ENCODE results near the gene ANKRD17. TPM values are rescaled to one million over a fixed set of nuclear protein-coding genes. Genes with fewer than 3 reads are reported as not detected.

The ANKRD17 gene
- total and polyA plus RNA-seq, 9 of the 15 experiments (the other 6 are each of a cell fraction or from before 2014, with no cell fraction given) = 25.5 to 86.9 (median 52.2) TPM

DNA sequence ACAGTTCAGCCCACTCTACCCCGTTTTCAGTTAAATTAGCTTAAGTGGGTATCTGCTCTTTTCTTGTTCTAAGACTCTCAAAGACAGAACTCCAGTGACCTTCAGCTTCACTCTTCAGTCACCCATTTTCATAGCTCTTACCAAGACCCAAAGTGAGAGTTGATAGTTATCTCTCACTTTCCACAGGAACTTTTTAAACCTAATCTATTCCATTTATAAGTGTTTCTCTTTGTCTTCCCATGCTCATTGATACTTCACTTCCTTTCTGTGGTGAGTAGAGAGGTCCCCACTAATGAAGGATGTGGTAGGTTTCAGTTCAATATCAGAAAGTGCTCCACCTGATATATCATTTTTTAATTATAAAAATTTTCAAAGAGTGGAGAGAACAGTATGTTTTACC, 222.5 kb downstream of the ANKRD17 start (continued):
- TF ChIP-seq, protein P1, sequence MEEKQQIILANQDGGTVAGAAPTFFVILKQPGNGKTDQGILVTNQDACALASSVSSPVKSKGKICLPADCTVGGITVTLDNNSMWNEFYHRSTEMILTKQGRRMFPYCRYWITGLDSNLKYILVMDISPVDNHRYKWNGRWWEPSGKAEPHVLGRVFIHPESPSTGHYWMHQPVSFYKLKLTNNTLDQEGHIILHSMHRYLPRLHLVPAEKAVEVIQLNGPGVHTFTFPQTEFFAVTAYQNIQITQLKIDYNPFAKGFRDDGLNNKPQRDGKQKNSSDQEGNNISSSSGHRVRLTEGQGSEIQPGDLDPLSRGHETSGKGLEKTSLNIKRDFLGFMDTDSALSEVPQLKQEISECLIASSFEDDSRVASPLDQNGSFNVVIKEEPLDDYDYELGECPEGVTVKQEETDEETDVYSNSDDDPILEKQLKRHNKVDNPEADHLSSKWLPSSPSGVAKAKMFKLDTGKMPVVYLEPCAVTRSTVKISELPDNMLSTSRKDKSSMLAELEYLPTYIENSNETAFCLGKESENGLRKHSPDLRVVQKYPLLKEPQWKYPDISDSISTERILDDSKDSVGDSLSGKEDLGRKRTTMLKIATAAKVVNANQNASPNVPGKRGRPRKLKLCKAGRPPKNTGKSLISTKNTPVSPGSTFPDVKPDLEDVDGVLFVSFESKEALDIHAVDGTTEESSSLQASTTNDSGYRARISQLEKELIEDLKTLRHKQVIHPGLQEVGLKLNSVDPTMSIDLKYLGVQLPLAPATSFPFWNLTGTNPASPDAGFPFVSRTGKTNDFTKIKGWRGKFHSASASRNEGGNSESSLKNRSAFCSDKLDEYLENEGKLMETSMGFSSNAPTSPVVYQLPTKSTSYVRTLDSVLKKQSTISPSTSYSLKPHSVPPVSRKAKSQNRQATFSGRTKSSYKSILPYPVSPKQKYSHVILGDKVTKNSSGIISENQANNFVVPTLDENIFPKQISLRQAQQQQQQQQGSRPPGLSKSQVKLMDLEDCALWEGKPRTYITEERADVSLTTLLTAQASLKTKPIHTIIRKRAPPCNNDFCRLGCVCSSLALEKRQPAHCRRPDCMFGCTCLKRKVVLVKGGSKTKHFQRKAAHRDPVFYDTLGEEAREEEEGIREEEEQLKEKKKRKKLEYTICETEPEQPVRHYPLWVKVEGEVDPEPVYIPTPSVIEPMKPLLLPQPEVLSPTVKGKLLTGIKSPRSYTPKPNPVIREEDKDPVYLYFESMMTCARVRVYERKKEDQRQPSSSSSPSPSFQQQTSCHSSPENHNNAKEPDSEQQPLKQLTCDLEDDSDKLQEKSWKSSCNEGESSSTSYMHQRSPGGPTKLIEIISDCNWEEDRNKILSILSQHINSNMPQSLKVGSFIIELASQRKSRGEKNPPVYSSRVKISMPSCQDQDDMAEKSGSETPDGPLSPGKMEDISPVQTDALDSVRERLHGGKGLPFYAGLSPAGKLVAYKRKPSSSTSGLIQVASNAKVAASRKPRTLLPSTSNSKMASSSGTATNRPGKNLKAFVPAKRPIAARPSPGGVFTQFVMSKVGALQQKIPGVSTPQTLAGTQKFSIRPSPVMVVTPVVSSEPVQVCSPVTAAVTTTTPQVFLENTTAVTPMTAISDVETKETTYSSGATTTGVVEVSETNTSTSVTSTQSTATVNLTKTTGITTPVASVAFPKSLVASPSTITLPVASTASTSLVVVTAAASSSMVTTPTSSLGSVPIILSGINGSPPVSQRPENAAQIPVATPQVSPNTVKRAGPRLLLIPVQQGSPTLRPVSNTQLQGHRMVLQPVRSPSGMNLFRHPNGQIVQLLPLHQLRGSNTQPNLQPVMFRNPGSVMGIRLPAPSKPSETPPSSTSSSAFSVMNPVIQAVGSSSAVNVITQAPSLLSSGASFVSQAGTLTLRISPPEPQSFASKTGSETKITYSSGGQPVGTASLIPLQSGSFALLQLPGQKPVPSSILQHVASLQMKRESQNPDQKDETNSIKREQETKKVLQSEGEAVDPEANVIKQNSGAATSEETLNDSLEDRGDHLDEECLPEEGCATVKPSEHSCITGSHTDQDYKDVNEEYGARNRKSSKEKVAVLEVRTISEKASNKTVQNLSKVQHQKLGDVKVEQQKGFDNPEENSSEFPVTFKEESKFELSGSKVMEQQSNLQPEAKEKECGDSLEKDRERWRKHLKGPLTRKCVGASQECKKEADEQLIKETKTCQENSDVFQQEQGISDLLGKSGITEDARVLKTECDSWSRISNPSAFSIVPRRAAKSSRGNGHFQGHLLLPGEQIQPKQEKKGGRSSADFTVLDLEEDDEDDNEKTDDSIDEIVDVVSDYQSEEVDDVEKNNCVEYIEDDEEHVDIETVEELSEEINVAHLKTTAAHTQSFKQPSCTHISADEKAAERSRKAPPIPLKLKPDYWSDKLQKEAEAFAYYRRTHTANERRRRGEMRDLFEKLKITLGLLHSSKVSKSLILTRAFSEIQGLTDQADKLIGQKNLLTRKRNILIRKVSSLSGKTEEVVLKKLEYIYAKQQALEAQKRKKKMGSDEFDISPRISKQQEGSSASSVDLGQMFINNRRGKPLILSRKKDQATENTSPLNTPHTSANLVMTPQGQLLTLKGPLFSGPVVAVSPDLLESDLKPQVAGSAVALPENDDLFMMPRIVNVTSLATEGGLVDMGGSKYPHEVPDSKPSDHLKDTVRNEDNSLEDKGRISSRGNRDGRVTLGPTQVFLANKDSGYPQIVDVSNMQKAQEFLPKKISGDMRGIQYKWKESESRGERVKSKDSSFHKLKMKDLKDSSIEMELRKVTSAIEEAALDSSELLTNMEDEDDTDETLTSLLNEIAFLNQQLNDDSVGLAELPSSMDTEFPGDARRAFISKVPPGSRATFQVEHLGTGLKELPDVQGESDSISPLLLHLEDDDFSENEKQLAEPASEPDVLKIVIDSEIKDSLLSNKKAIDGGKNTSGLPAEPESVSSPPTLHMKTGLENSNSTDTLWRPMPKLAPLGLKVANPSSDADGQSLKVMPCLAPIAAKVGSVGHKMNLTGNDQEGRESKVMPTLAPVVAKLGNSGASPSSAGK (IDR thresholded peaks at IDR 0.05) = no peak
- TF ChIP-seq POLR3A (IDR thresholded peaks at IDR 0.05; ENCODE audit: borderline replicate concordance, extremely low read depth, insufficient read depth, insufficient read length) = no peak
